GM18507 (cell line): Measurements from ENCODE around the gene STARD13.

Experiments
- DNase-seq: peaks from one replicate; pipeline ENCODE4 v3.0.0; 2011; ENCODE audit warnings: low read depth; ENCODE audit not compliant: insufficient read length; ENCODE audit errors: extremely low spot score
- FAIRE-seq: peaks from 2 replicates; lab custom pipeline; 2011; peaks lifted over from hg19 to GRCh38; lab: Jason Lieb, UNC

Gene STARD13

GRCh38 chr13:33280279-33280905 is 5.2 kb downstream of the STARD13 start:
- FAIRE-seq: no peak
- DNase-seq: no peak

GRCh38 chr13:33279414-33280278 is 5.9 kb downstream of the STARD13 start:
- FAIRE-seq: peak; percentile 15
- no peak for DNase-seq

- no peak for DNase-seq
- FAIRE-seq: no peak
These were observed 6.6 kb downstream of the STARD13 start for GRCh38 chr13:33278913-33279312.

- no peak for FAIRE-seq
These were observed 7.6 kb downstream of the STARD13 start for GRCh38 chr13:33277946-33278345.

GRCh38 chr13:33277037-33277740 is 8.4 kb downstream of the STARD13 start:
- no peak for FAIRE-seq
- no peak for DNase-seq

More at GRCh38 chr13:33277946-33278345, 7.6 kb downstream of the STARD13 start:
- no peak for DNase-seq

GRCh38 chr13:33276570-33276969 is 9.0 kb downstream of the STARD13 start:
- FAIRE-seq: no peak
- no peak for DNase-seq

GRCh38 chr13:33275916-33276315 is 9.6 kb downstream of the STARD13 start:
- no peak for FAIRE-seq

GRCh38 chr13:33274264-33274663 is 11.3 kb downstream of the STARD13 start:
- no peak for FAIRE-seq
- no peak for DNase-seq

More at GRCh38 chr13:33275916-33276315, 9.6 kb downstream of the STARD13 start:
- no peak for DNase-seq

- DNase-seq (no peak), FAIRE-seq (no peak)
These were observed 12.9 kb downstream of the STARD13 start for GRCh38 chr13:33272531-33273124.

- DNase-seq: no peak
- FAIRE-seq: no peak
These were observed 13.8 kb downstream of the STARD13 start for GRCh38 chr13:33271759-33272158.

- no peak for FAIRE-seq
These were observed 14.5 kb downstream of the STARD13 start for GRCh38 chr13:33270895-33271538.

GRCh38 chr13:33265607-33266006 is 19.9 kb downstream of the STARD13 start:
- no peak for FAIRE-seq
- no peak for DNase-seq

More at GRCh38 chr13:33270895-33271538, 14.5 kb downstream of the STARD13 start:
- DNase-seq: no peak

GRCh38 chr13:33265133-33265532 is 20.4 kb downstream of the STARD13 start:
- FAIRE-seq: no peak
- no peak for DNase-seq

- no peak for FAIRE-seq
- DNase-seq: no peak
These were observed 21.0 kb downstream of the STARD13 start for GRCh38 chr13:33264620-33264978.

GRCh38 chr13:33263976-33264619 is 21.5 kb downstream of the STARD13 start:
- no peak for DNase-seq
- no peak for FAIRE-seq

GRCh38 chr13:33263484-33263883 is 22.1 kb downstream of the STARD13 start:
- FAIRE-seq (no peak), DNase-seq (no peak)

- no peak for DNase-seq
- no peak for FAIRE-seq
These were observed 22.6 kb downstream of the STARD13 start for GRCh38 chr13:33262997-33263396.

- no peak for FAIRE-seq
- DNase-seq: no peak
These were observed 23.0 kb downstream of the STARD13 start for GRCh38 chr13:33262594-33262993.

- no peak for DNase-seq
- FAIRE-seq: no peak
These were observed 23.5 kb downstream of the STARD13 start for GRCh38 chr13:33262062-33262487.
